ENCODE data around the gene SLC37A1. TPM values are rescaled to one million over a fixed set of nuclear protein-coding genes. Genes with fewer than 3 reads are reported as not detected.

SLC37A1 gene
- total and polyA plus RNA-seq, 9 of the 15 experiments (the other 6 are each of a cell fraction or from before 2014, with no cell fraction given): 0.06 to 3.4 (median 0.40) TPM

GRCh38 chr21:42520628-42521253, 7.1 kb downstream of the SLC37A1 start (continued):
- TF ChIP-seq RAD51 (IDR thresholded peaks at IDR 0.05; ENCODE audit: borderline replicate concordance, low read depth): no peak
- no peak for TF ChIP-seq CREB1 (IDR thresholded peaks at IDR 0.05)
- no peak for TF ChIP-seq CREB1 (CRISPR knock-in tag; IDR thresholded peaks at IDR 0.05)
- TF ChIP-seq ZBTB33 (CRISPR knock-in tag; IDR thresholded peaks at IDR 0.05): peak; percentile 49; the same call in 1 of the 2 replicates
- TF ChIP-seq, protein P1, sequence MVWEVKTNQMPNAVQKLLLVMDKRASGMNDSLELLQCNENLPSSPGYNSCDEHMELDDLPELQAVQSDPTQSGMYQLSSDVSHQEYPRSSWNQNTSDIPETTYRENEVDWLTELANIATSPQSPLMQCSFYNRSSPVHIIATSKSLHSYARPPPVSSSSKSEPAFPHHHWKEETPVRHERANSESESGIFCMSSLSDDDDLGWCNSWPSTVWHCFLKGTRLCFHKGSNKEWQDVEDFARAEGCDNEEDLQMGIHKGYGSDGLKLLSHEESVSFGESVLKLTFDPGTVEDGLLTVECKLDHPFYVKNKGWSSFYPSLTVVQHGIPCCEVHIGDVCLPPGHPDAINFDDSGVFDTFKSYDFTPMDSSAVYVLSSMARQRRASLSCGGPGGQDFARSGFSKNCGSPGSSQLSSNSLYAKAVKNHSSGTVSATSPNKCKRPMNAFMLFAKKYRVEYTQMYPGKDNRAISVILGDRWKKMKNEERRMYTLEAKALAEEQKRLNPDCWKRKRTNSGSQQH (CRISPR knock-in tag; IDR thresholded peaks at IDR 0.05): no peak
- TF ChIP-seq, protein P2, sequence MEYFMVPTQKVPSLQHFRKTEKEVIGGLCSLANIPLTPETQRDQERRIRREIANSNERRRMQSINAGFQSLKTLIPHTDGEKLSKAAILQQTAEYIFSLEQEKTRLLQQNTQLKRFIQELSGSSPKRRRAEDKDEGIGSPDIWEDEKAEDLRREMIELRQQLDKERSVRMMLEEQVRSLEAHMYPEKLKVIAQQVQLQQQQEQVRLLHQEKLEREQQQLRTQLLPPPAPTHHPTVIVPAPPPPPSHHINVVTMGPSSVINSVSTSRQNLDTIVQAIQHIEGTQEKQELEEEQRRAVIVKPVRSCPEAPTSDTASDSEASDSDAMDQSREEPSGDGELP (CRISPR knock-in tag; IDR thresholded peaks at IDR 0.05; ENCODE audit: borderline replicate concordance): no peak
- no peak for TF ChIP-seq ARID1B (IDR thresholded peaks at IDR 0.05)
- no peak for TF ChIP-seq GMEB1 (CRISPR knock-in tag; IDR thresholded peaks at IDR 0.05)
- no peak for TF ChIP-seq ZBTB40 (IDR thresholded peaks at IDR 0.05)
- TF ChIP-seq ZBTB40 (CRISPR knock-in tag; IDR thresholded peaks at IDR 0.05): no peak

All from K562 (cell line).